Measurements from ENCODE around the gene NRAP.

DNA sequence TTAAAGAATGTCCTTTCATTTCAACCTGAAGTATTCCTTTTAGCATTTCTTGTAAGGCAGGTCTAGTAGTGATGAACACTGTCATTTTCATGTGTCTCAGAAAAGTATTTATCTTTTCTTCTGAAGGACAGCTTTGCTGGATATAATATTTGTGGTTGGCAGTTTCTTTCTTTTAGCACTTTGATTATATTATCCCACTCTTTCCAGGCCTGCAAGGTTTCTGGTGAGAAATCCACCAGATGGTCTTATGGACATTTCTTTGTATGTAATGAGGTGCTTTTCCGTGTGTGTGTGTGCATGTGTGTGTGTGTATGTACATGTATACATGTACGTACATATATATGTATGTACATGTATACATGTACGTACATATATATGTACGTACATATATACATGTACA is 23.2 kb upstream of the NRAP start:
- no peak for TF ChIP-seq POLR2A (IDR thresholded peaks at IDR 0.05; ENCODE audit: low read depth, low read length)
- TF ChIP-seq TAF1 (IDR thresholded peaks at IDR 0.05; ENCODE audit: low read depth, low read length), result no peak
- TF ChIP-seq POLR2AphosphoS5 (IDR thresholded peaks at IDR 0.05; ENCODE audit: low read depth, low read length), result no peak
- TF ChIP-seq SPI1 (IDR thresholded peaks at IDR 0.05; ENCODE audit: low read depth, low read length), result no peak
- no peak for TF ChIP-seq PAX5 (IDR thresholded peaks at IDR 0.05; ENCODE audit: insufficient read depth, low read length, severe bottlenecking)
